Left lung (tissue), 10 donors: Measurements from ENCODE around the gene DCDC2. TPM values are rescaled to one million over a fixed set of nuclear protein-coding genes. Genes with fewer than 3 reads are reported as not detected.

ENCODE experiments used
- ATAC-seq: fragments of 200-7000 bp; cut with Tn5 transposase; one replicate; pipeline ENCODE4 v1.9.1; 2020; ENCODE audit warnings: moderate library complexity
- DNase-seq, 4 donors: peaks; one replicate each; pipeline ENCODE4 v3.0.0-alpha.2; 2013 to 2020
- H3K27ac ChIP-seq, 2 donors: fragments of 200-600 bp; sonication (generic) in 1 of 2; one replicate each; pipeline versions ENCODE4 v1.5.0 to v1.8.0; 2020 to 2021
- H3K27me3 ChIP-seq, 2 donors: fragments of 200-600 bp; sonication (generic) in 1 of 2; one replicate each; pipeline versions ENCODE4 v1.5.0 to v1.8.0; 2020 to 2021
- H3K36me3 ChIP-seq, 2 donors: fragments of 200-600 bp; sonication (generic) in 1 of 2; one replicate each; pipeline versions ENCODE4 v1.5.0 to v1.8.0; 2020 to 2021
- H3K4me1 ChIP-seq, 2 donors: fragments of 200-600 bp; one replicate each; pipeline ENCODE4 v1.8.0; 2021
- H3K4me3 ChIP-seq, 2 donors: fragments of 200-600 bp; sonication (generic) in 1 of 2; one replicate each; pipeline versions ENCODE4 v1.5.0 to v1.8.0; 2020 to 2021; ENCODE audit warnings: mild to moderate bottlenecking in 1 of 2
- H3K9me3 ChIP-seq, 2 donors: fragments of 200-600 bp; sonication (generic) in 1 of 2; one replicate each; pipeline versions ENCODE4 v1.5.0 to v1.8.0; 2020 to 2021
- intact Hi-C, 2 donors: fragments of 100-400 bp; cut with DNase I; formaldehyde crosslinking; loops; one replicate each; pipeline versions ENCODE4 v1.11.2 to v1.14.2; 2022
- polyA plus RNA-seq, 6 donors: library from polyadenylated mRNA; unstranded; fragments of 120-200 nt; gene quantifications; one replicate each; pipeline ENCODE4 v1.2.1, GENCODE V29; 2013; ENCODE audit not compliant: insufficient read length in 6 of 6
- total RNA-seq, 2 donors: library from RNA; stranded (reverse); fragmentation: NEBNext Ultra II Directional; extraction: Animal tissue kit (Norgen Biotek cat#: 25700); gene quantifications; one replicate each; pipeline ENCODE4 v1.2.1, GENCODE V29; 2021
- TF ChIP-seq, protein P1 (sequence below), 2 donors: fragments of 200-600 bp; sonication (generic) in 1 of 2; IDR thresholded peaks; one replicate each; pipeline versions ENCODE4 v1.5.0 to v1.8.0; 2021; ENCODE audit warnings: antibody characterized with exemption in 2 of 2
- donor health status: DM: no; HTN: yes; CAD: no.
- donor health status: DM: no; HTN: no; CAD: no.

The DCDC2 gene
- total and polyA plus RNA-seq, 8 donors, result 7.8 to 13.7 (median 10.5) TPM

DNA sequence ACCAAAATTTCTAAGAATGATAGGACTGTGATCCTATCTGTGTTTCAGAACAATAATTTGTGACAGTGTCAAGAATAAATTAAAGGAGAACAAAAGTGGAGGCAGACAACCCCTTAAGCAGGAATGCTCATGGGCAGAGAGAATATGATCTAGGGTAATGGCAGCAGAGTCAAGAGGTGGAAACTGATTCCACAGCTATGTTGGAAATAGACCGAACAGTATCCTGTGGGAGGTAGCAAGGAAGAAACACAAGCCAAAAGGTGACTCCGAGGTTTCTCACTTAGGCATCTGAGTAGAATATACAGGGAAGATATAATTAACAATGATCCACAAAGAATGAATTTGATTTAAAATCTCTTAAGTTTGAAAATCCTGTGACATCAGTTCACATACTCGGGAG, 131.3 kb downstream of the DCDC2 start:
- H3K27ac ChIP-seq, result no peak overlapping the region
- no peak for DNase-seq
- H3K4me1 ChIP-seq, result no peaks in the 10 kb centered on the region
- no peaks in the 10 kb centered on the region for H3K9me3 ChIP-seq
- TF ChIP-seq, protein P1, sequence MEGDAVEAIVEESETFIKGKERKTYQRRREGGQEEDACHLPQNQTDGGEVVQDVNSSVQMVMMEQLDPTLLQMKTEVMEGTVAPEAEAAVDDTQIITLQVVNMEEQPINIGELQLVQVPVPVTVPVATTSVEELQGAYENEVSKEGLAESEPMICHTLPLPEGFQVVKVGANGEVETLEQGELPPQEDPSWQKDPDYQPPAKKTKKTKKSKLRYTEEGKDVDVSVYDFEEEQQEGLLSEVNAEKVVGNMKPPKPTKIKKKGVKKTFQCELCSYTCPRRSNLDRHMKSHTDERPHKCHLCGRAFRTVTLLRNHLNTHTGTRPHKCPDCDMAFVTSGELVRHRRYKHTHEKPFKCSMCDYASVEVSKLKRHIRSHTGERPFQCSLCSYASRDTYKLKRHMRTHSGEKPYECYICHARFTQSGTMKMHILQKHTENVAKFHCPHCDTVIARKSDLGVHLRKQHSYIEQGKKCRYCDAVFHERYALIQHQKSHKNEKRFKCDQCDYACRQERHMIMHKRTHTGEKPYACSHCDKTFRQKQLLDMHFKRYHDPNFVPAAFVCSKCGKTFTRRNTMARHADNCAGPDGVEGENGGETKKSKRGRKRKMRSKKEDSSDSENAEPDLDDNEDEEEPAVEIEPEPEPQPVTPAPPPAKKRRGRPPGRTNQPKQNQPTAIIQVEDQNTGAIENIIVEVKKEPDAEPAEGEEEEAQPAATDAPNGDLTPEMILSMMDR (IDR thresholded peaks at IDR 0.05), result no peak
- H3K27me3 ChIP-seq, result no peaks in the 10 kb centered on the region
- no peak overlapping the region for H3K4me3 ChIP-seq
- H3K36me3 ChIP-seq, result no peaks in the 10 kb centered on the region
- intact Hi-C loops, result no loop called here
- ATAC-seq, result no peak

DNA sequence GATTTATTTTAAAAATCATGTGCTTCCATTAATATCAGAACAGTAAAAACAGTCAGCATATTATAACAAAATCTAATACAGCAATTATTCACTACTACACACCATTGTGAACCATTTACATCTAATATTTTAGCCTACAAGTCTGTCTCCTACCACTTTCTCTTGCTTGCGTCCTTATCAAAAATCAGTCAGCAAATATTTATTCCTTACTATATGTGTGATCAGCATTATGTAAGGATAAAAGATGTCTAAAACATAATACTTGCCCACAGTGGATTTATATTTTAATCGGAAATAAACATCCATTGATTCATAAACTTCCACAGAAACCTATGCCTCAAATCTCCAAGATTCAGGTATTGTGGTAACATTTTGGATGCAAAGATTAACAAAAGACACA, 132.0 kb downstream of the DCDC2 start:
- Histone ChIP-seq H3K27me3 (no peaks in the 10 kb centered on the region), H3K27ac (no peak overlapping the region), H3K36me3 (no peaks in the 10 kb centered on the region), H3K9me3 (no peaks in the 10 kb centered on the region), H3K4me3 (no peak overlapping the region), H3K4me1 (no peaks in the 10 kb centered on the region)
- TF ChIP-seq, protein P1 (IDR thresholded peaks at IDR 0.05), result no peak
- intact Hi-C loops, result no loop called here
- ATAC-seq, result no peak
- DNase-seq, result no peak

DNA sequence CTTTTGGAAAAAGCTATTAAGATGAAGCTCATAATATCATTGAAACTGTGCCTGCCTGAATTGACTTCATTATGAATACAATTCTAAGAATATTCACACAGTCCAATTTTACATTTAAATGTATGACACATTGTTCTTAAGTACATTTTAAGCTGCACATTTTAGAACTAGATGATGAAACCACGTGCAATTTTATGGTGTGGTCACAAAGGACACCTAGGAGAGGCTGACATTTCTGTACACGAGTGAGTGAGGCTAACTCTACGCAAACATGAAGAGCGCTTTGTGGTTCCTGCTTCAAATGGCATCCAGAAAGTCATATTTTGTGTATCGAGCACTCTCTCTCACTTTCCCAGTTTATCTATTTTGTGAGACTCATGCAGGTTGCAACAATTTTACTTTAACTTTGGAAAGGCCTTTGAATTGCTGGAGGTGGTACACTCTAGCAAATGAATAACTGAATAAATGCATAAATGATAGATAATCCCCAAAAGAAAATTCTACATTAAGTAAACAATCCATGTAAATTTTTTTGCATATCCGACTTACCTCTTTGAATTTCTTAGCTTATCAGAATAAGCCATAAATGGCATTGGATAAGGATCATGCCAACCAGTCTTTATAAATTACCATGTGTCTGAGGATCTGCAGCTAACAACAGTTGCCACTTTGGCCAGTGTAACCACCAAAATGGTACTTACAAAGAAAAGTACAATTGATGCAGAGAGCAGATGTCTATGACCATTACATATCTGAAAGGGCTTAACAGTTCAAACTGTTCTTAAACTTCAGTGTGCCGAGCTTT, 134.5 kb downstream of the DCDC2 start:
- H3K4me1 ChIP-seq, result no peaks in the 10 kb centered on the region
- intact Hi-C loops, result no loop called here
- H3K27ac ChIP-seq, result no peak overlapping the region
- ATAC-seq, result no peak
- H3K4me3 ChIP-seq, result no peak overlapping the region
- H3K36me3 ChIP-seq, result no peaks in the 10 kb centered on the region
- no peak for DNase-seq
- H3K9me3 ChIP-seq, result no peaks in the 10 kb centered on the region
- H3K27me3 ChIP-seq, result no peaks in the 10 kb centered on the region
- TF ChIP-seq, protein P1 (IDR thresholded peaks at IDR 0.05), result no peak

DNA sequence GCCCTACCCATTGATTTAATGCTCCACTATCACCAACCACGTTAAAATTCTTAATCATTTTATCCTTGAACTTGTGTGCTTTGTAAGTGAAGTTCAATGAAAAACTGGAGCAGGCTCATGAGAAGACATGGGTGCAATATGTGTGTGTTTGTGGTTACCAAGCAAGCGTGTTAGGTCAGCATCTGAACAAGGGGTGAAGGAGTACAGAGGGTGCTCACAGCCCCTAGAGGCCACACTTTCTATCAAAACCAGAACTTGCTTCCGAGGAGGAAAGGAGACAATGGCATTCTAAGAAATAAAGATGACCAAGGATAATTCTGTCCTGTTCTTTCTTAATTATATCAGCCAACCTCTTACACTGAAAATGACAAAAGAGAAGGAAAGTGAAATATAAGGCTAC, 138.2 kb downstream of the DCDC2 start:
- intact Hi-C loops, result no loop called here
- no peak overlapping the region for H3K27ac ChIP-seq
- TF ChIP-seq, protein P1 (IDR thresholded peaks at IDR 0.05), result no peak
- H3K4me3 ChIP-seq, result no peak overlapping the region
- no peak for DNase-seq
- H3K4me1 ChIP-seq, result no peaks in the 10 kb centered on the region
- no peaks in the 10 kb centered on the region for H3K9me3 ChIP-seq
- ATAC-seq, result no peak
- no peaks in the 10 kb centered on the region for H3K27me3 ChIP-seq
- no peaks in the 10 kb centered on the region for H3K36me3 ChIP-seq

DNA sequence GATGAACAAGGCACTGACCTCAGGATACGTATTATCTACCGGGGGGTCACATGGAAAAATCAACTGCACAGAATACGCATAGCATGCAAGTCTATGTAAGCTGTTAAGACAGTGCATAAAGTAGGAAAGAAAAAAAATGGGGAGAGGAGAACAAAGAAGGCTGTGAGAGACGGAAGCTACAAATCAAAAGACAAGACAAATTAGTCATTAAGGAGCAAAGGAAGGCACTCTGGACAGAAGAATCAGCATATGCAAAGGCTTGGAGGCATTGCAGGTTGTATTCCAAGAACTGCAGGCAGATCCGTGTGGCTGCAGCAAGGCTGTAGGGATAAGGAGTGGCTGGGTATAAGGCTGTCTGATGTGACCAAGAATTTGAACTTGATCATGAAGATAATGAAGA, 142.9 kb downstream of the DCDC2 start:
- H3K9me3 ChIP-seq, result no peaks in the 10 kb centered on the region
- H3K4me3 ChIP-seq, result no peak overlapping the region
- DNase-seq (no peak), ATAC-seq (no peak)
- H3K27me3 ChIP-seq, result no peaks in the 10 kb centered on the region
- TF ChIP-seq, protein P1 (IDR thresholded peaks at IDR 0.05), result no peak
- no peak overlapping the region for H3K27ac ChIP-seq
- no peaks in the 10 kb centered on the region for H3K36me3 ChIP-seq
- no peaks in the 10 kb centered on the region for H3K4me1 ChIP-seq
- intact Hi-C loops, result no loop called here
